Adrenal gland (tissue), 12 donors: ENCODE results near the gene CCDC74B. TPM values are rescaled to one million over a fixed set of nuclear protein-coding genes. Genes with fewer than 3 reads are reported as not detected.
"Not testable (repeated sequence)": the region's sequence is repeated elsewhere in the genome, so short reads cannot be mapped to it uniquely, and the experiment has no call there.

ENCODE experiments used
- DNase-seq, 7 donors: peaks; one replicate each; pipeline ENCODE4 v3.0.0-alpha.2; 2019 to 2020
- H3K27ac ChIP-seq, 5 donors: fragments of 200-600 bp; sonication (generic) in 4 of 5; 1 replicate in 3 of 5; 2 replicates in 2 of 5; pipeline versions ENCODE4 v1.5.1 to v1.8.0; 2016 to 2020; ENCODE audit warnings: mild to moderate bottlenecking in 1 of 5
- H3K27me3 ChIP-seq: fragments of 200-600 bp; 2 replicates; pipeline ENCODE4 v1.8.0; 2021
- H3K36me3 ChIP-seq, 2 donors: fragments of 200-600 bp; replicated peaks in 1 of 2; 1 replicate in 1 of 2; 2 replicates in 1 of 2; pipeline versions ENCODE4 v1.5.1 to v1.8.0; 2018 to 2022
- H3K4me1 ChIP-seq, 2 donors: fragments of 200-600 bp; replicated peaks in 1 of 2; 1 replicate in 1 of 2; 2 replicates in 1 of 2; pipeline versions ENCODE4 v1.5.1 to v1.8.0; 2018 to 2021
- H3K4me3 ChIP-seq, 4 donors: fragments of 200-600 bp; sonication (generic) in 3 of 4; one replicate each; pipeline ENCODE4 v1.5.1; 2016 to 2018
- H3K9me3 ChIP-seq, 3 donors: fragments of 200-600 bp; sonication (generic) in 1 of 3; replicated peaks in 1 of 3; 1 replicate in 2 of 3; 2 replicates in 1 of 3; pipeline versions ENCODE4 v1.5.1 to v1.8.0; 2016 to 2021
- POLR2A ChIP-seq, 2 donors: fragments of 450-650 bp; IDR thresholded peaks; one replicate each; pipeline ENCODE4 v1.6.1; 2017; ENCODE audit warnings: antibody characterized with exemption in 2 of 2, mild to moderate bottlenecking in 2 of 2, moderate library complexity in 1 of 2
- WGBS, 4 donors: extraction: QIAGEN DNeasy Blood & Tissue Kit in 2 of 4; methylation state at CpG; one replicate each; pipeline versions ENCODE4 v1.1.5 to v1.1.7; 2013 to 2017; 5-methylcytosine and 5-hydroxymethylcytosine counted together
- intact Hi-C, 2 donors: fragments of 100-400 bp; cut with DNase I; formaldehyde crosslinking; loops; one replicate each; pipeline versions ENCODE4 v1.14.1 to v1.15.0; 2022 to 2023
- polyA plus RNA-seq, 3 donors: library from polyadenylated mRNA; stranded (reverse); fragments of 200-250 nt in 2 of 3; fragments of 350-450 nt in 1 of 3; fragmentation: Illumina TruSeq in 1 of 3; extraction: RNeasy Lipid Tissue Mini Kit (QIAGEN cat#74804) in 1 of 3; gene quantifications; one replicate each; pipeline ENCODE4 v1.2.3, GENCODE V29; 2013 to 2014
- total RNA-seq, 9 donors: library from RNA; depleted of rRNA in 4 of 9; stranded (reverse); fragments of >200 nt in 4 of 9; fragments of 120-200 nt in 1 of 9; fragmentation: NEBNext Ultra II Directional in 1 of 9; extraction: Animal tissue kit (Norgen Biotek cat#: 25700) in 1 of 9; gene quantifications; one replicate each; pipeline versions ENCODE4 v1.1.0 to v1.2.4, GENCODE V29; 2013 to 2023
- TF ChIP-seq, protein P1 (sequence below), 6 experiments: fragments of 450-650 bp in 4 of 6; fragments of 200-600 bp in 2 of 6; sonication (generic) in 1 of 6; IDR thresholded peaks; 1 replicate in 5 of 6; 2 replicates in 1 of 6; pipeline versions ENCODE4 v1.5.1 to v1.8.0; 2016 to 2021; ENCODE audit warnings: antibody characterized with exemption in 6 of 6, mild to moderate bottlenecking in 2 of 6, moderate library complexity in 1 of 6
- donor health status: healthy with polysubstance abuse.
- donor health status: Bipolar disorder and iron deficiency.
- donor health status: DM: yes; HTN: yes; CAD: no.
- donor health status: DM: no; HTN: no; CAD: no.
- donor health status: DM: no; HTN: no; CAD: no.
- donor health status: DM: yes; HTN: yes; CAD: no.

The CCDC74B gene
- total and polyA plus RNA-seq, 12 donors = 3.9 to 22.5 (median 9.8) TPM

DNA sequence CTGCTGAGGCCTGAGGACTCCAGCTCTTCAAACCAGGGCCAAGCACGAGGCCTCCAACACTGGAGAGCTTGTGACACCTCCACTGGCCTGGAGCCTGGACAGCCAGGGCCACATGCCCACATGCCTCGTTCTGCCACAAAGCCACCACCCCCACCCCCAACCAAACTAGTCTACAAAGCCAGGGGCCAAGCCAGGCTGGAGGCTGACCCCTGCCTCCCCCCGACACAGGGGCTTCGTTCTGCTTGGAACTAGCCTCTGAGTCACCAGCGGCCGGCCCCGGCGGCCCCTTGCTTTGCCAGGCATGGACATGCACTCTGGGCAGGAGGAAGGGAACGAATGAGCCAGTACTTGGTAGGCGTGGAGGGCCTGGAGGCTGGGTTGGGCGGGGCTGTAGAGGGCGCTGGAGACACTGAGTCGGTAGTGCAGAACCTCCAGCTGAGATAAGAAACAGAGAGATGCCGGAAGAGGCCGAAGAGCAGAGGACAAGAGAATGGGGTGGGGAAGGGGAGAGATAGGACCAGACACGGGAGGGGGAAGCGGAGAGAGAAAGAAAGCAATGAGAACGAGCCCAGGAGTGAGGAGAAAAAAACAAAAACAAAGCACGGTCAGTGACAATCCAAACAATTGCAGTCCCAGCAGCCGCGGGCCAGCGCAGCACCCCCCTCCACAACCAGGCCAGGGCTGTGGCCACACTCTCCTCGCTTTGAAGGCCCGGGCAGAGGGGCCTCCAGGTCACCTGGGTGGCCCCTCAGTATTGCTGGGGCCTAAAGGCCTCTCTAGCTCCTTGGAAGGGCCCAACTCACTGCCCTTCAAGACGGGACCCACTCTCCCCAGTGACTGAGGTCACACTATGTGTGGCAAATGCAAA is 16.2 kb upstream of the CCDC74B start:
- H3K36me3 ChIP-seq = peaks cover 0 to 34% of the 10 kb centered on the region in 2 donors
- H3K4me3 ChIP-seq, H3K9me3 ChIP-seq, H3K4me1 ChIP-seq, H3K27ac ChIP-seq, intact Hi-C loops, DNase-seq, H3K27me3 ChIP-seq: not testable (repeated sequence)
- 80 to 88% (median 84%) methylated on average over 18 to 25 of the region's 25 CpGs for WGBS, 4 donors

DNA sequence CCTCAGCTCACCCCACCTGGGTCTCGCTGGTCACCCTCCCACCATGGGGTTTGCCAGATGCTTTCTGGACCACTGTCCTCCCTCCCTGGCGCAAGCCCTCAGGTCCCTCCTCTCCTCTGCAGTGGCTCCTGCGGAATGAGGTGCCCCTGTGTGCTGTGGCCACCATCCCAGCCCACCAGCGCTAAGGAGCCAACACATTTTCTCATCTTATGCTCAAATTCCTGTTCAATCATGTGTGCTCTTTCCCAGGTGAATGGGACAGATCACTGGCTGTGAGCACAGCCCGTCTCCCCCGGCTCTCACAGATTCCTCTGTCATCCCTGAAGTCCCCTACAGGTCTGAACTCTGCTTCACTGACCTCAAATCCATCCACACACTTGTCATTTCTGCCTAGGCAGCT is 15.2 kb upstream of the CCDC74B start:
- peaks cover 0 to 25% of the 10 kb centered on the region in 2 donors for H3K36me3 ChIP-seq
- DNase-seq = no peak
- intact Hi-C loops = no loop called here
- no peak for TF ChIP-seq POLR2A (IDR thresholded peaks at IDR 0.05)
- TF ChIP-seq, protein P1, sequence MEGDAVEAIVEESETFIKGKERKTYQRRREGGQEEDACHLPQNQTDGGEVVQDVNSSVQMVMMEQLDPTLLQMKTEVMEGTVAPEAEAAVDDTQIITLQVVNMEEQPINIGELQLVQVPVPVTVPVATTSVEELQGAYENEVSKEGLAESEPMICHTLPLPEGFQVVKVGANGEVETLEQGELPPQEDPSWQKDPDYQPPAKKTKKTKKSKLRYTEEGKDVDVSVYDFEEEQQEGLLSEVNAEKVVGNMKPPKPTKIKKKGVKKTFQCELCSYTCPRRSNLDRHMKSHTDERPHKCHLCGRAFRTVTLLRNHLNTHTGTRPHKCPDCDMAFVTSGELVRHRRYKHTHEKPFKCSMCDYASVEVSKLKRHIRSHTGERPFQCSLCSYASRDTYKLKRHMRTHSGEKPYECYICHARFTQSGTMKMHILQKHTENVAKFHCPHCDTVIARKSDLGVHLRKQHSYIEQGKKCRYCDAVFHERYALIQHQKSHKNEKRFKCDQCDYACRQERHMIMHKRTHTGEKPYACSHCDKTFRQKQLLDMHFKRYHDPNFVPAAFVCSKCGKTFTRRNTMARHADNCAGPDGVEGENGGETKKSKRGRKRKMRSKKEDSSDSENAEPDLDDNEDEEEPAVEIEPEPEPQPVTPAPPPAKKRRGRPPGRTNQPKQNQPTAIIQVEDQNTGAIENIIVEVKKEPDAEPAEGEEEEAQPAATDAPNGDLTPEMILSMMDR (IDR thresholded peaks at IDR 0.05) = no peak
- H3K27ac ChIP-seq = no peak overlapping the region
- H3K9me3 ChIP-seq = no peaks in the 10 kb centered on the region
- no peaks in the 10 kb centered on the region for H3K4me1 ChIP-seq
- H3K27me3 ChIP-seq = no peaks in the 10 kb centered on the region
- WGBS, 4 donors = 95 to 100% (median 96%) methylated on average over 6 of the region's 6 CpGs
- no peak overlapping the region for H3K4me3 ChIP-seq

GRCh38 chr2:130159376-130159775 is 14.5 kb upstream of the CCDC74B start:
- intact Hi-C loops, H3K27me3 ChIP-seq, DNase-seq, H3K9me3 ChIP-seq, H3K4me3 ChIP-seq, H3K4me1 ChIP-seq, H3K27ac ChIP-seq: not testable (repeated sequence)
- WGBS, 4 donors = 92 to 98% (median 93%) methylated on average over 4 of the region's 4 CpGs
- H3K36me3 ChIP-seq = peaks cover 0 to 19% of the 10 kb centered on the region in 2 donors

DNA sequence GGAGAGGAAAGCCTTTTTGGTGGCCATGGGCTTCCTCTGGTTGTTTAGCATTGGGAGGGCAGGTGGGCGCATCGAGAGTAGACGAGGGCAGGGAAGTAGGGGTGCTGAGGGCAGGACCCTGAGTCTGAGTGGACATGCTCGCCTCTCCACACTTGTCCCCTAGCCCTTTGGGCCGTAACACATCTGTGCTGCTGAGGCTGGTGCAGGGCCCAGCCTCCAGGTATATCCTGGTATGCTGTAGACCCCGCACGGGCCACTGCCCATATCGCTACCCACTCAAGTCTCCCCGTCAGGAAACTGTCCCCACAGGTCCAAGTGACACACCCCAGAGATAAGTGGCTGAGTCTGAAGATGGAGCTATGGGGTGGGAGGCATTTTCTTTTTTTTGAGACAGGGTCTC is 13.7 kb upstream of the CCDC74B start:
- Histone ChIP-seq H3K4me1 (no peaks in the 10 kb centered on the region), H3K27ac (no peak overlapping the region), H3K27me3 (no peaks in the 10 kb centered on the region), H3K36me3 (peaks cover 0 to 19% of the 10 kb centered on the region in 2 donors), H3K9me3 (no peaks in the 10 kb centered on the region), H3K4me3 (no peak overlapping the region)
- 86 to 94% (median 92%) methylated on average over 3 to 9 of the region's 9 CpGs for WGBS, 4 donors
- intact Hi-C loops = no loop called here
- DNase-seq = no peak
- TF ChIP-seq, protein P1 (IDR thresholded peaks at IDR 0.05) = no peak
- TF ChIP-seq POLR2A (IDR thresholded peaks at IDR 0.05) = no peak

DNA sequence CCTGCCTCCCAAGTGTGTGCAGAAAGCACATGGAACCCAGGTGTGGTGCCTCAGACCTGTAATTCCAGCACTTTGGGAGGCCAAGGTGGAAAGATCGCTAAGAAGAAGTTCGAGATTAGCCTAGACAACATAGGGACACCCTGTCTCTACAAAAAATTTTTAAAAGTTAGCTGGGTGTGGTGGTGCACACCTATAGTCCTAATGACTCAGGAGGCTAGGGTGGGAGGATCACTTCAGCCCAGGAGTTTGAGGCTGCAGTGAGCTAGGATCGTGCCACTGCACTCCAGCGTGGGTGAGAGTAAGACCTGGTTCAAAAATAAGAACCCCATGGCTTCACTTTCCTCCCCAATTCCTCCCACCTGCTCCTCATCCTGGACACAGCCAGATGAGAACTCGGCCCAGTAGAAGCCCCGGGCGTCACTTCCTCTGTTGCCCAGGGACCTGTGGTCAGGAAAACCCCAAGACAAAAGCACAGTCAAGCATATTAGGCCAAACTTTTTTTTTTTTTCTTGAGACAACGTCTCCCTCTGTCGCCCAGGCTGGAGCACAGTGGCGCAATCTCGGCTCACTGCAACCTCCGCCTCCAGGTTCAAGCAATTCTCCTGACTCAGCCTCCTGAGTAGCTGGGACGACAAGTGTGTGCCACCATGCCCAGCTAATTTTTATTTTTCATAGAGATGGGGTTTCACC is 13.1 kb upstream of the CCDC74B start:
- H3K36me3 ChIP-seq = peaks cover 0 to 17% of the 10 kb centered on the region in 2 donors
- H3K27ac ChIP-seq, H3K9me3 ChIP-seq, intact Hi-C loops, DNase-seq, H3K27me3 ChIP-seq, H3K4me3 ChIP-seq, H3K4me1 ChIP-seq: not testable (repeated sequence)
- WGBS, 4 donors = 77 to 83% (median 81%) methylated on average over 13 of the region's 13 CpGs

DNA sequence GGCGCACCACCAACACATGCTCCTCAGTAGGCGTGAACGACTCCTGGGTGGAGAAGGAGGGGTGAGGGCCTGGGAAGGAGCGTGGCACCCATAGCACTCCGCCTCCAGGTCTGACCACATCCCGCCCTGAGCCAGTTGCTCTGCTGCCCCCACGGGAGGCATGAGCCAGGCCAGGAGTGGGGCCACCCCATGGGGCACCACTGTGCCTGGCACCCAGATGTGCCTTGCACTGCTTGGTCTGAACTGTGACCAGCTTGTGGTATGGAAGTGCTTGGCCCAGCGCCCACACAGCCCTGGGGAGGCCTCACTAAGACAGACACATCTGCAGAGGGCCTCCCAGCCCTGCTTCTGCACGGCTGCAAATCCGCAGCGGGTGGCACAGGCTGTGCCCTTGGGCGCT is 12.4 kb upstream of the CCDC74B start:
- peaks cover 0 to 17% of the 10 kb centered on the region in 2 donors for H3K36me3 ChIP-seq
- intact Hi-C loops, DNase-seq: not testable (repeated sequence)

More for the DNA sequence above, 12.4 kb upstream of the CCDC74B start:
- 87 to 100% (median 92%) methylated on average over 4 to 10 of the region's 12 CpGs; no CpG with 5 or more reads in 1 of the 4 donors for WGBS, 4 donors
- H3K9me3 ChIP-seq, H3K27me3 ChIP-seq, H3K27ac ChIP-seq, H3K4me3 ChIP-seq, H3K4me1 ChIP-seq: not testable (repeated sequence)
